ENCODE results near the gene PREX1.

DNA sequence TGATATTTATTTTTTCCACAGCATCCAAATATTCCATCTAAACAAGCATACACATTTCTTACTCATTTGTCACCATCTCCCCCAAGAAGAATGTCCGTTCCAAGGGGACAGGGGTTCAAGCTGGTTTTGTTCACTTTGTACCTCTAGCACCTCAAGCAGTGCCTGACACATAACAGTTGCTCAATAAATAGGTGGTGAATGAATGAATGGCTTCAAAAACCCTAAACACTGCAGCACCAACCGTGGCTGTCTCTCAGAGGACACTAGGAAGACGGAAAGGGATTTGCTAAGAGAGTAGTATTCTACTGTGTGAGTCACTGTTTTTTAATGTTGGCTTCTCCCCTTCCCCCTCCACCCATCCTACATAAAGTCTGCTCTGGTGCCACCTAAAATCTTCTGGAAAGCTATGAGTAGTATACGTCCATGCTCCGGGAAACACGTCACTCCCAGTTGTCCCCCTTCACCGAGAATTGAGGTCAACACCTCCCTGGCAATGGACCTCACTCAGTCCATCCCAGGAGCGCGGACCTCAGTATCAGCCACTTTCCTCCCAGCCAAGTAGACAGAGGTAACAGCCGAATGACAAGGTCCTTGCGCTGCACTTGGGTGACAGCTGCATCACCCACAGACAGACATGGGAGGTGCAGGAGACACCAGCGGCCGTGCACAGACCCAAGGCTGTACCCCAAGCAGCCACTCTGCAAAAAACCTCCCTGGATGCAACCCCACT lies 107.4 kb downstream of the PREX1 start:
- TF ChIP-seq POLR2A (IDR thresholded peaks at IDR 0.05): no peak
- TF ChIP-seq, protein P1, sequence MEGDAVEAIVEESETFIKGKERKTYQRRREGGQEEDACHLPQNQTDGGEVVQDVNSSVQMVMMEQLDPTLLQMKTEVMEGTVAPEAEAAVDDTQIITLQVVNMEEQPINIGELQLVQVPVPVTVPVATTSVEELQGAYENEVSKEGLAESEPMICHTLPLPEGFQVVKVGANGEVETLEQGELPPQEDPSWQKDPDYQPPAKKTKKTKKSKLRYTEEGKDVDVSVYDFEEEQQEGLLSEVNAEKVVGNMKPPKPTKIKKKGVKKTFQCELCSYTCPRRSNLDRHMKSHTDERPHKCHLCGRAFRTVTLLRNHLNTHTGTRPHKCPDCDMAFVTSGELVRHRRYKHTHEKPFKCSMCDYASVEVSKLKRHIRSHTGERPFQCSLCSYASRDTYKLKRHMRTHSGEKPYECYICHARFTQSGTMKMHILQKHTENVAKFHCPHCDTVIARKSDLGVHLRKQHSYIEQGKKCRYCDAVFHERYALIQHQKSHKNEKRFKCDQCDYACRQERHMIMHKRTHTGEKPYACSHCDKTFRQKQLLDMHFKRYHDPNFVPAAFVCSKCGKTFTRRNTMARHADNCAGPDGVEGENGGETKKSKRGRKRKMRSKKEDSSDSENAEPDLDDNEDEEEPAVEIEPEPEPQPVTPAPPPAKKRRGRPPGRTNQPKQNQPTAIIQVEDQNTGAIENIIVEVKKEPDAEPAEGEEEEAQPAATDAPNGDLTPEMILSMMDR (IDR thresholded peaks at IDR 0.05): no peak

Measured in adrenal gland (tissue), 5 donors.